ENCODE data around the gene NXF2.
"Not testable (repeated sequence)": the region's sequence is repeated elsewhere in the genome, so short reads cannot be mapped to it uniquely, and the experiment has no call there.

The NXF2 gene

DNA sequence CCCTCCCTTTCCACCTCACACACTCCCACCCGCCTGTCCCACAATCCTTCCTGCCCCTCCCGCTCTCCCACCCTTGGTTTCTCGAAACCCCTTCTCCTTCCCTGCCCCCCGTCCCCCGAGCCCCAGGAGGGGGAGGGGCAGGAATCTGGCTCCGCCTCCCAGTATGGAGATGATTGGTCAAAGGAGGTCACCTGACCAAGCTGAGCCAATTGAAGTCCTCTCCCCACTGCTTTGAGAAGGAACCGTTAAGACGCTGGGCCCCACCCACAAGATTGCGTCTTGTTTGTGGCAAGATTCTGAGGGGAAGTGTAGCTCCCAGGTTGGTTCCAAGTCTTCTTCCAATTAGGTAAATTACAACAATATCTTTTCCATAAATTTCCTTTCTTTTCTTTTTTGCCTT, at the start of gene NXF2:
Gene NXF2 (plus strand): TSS at position 275 of the 400 bp plus-strand sequence. CDS start 59,912 bp downstream, outside the sequence.
- not testable (repeated sequence) for H3K4me3 ChIP-seq (ENCODE audit: control insufficient read depth, low read depth, low read length)

DNA sequence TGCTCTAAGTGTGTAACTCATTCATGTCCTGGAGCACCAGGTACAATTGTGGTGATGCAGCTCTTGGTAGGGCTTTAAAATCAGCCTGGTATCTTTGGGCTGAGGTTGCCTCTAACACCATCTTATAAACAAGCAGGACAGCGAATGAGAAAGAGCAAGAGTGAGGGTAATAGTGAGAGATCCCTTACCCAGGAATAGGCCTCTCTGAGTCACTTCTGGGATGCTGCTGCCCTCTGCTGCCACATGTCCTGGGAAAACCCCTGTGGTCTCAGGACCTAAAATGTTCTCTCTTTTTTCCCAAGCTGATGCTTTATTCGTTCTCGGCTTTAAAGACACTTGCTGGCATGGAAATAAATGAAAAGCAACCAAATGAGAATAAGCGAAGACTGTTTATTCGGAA, 39.0 kb upstream of the NXF2 start:
- not testable (repeated sequence) for H3K4me3 ChIP-seq (ENCODE audit: control insufficient read depth, low read depth, low read length); DNase-seq (ENCODE audit: low read depth)

More for the DNA sequence above, at the start of gene NXF2:
- DNase-seq (ENCODE audit: low read depth), result not testable (repeated sequence)

GRCh38 chrX:102214986-102215385, 32.0 kb upstream of the NXF2 start, which contains the start of gene TCP11X1:
TCP11X1 (plus strand) TSS chrX:102215301.
- not testable (repeated sequence) for H3K4me3 ChIP-seq (ENCODE audit: control insufficient read depth, low read depth, low read length); DNase-seq (ENCODE audit: low read depth)

- not testable (repeated sequence) for H3K4me3 ChIP-seq (ENCODE audit: control insufficient read depth, low read depth, low read length); DNase-seq (ENCODE audit: low read depth)
Observed at GRCh38 chrX:102216497-102216896, 30.5 kb upstream of the NXF2 start.

- not testable (repeated sequence) for DNase-seq (ENCODE audit: low read depth); H3K4me3 ChIP-seq (ENCODE audit: control insufficient read depth, low read depth, low read length)
Observed at GRCh38 chrX:102235678-102236077, 11.3 kb upstream of the NXF2 start.

- DNase-seq (ENCODE audit: low read depth); H3K4me3 ChIP-seq (ENCODE audit: control insufficient read depth, low read depth, low read length): not testable (repeated sequence)
Observed at GRCh38 chrX:102240265-102240664, 6.7 kb upstream of the NXF2 start.

DNA sequence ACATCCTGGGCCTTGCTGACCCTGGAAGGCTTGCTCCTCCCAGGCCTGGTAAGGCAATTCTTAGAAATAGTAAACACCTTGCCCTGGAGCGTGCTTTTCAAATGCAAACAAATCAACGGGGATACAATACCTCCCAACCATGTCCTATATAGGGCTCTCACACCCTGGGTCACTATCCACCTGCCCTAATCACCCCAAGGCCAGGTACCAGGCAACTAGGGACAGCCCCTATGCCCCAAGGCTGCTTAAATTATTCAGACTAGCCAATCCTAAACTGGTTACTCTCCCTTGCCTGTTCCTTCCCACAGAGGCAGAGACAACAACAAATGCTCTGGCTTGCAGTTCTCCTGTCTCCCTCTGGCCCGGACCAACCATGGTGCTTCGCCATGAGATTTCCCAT, 25.3 kb downstream of the NXF2 start:
- not testable (repeated sequence) for H3K4me3 ChIP-seq (ENCODE audit: control insufficient read depth, low read depth, low read length); DNase-seq (ENCODE audit: low read depth)

DNA sequence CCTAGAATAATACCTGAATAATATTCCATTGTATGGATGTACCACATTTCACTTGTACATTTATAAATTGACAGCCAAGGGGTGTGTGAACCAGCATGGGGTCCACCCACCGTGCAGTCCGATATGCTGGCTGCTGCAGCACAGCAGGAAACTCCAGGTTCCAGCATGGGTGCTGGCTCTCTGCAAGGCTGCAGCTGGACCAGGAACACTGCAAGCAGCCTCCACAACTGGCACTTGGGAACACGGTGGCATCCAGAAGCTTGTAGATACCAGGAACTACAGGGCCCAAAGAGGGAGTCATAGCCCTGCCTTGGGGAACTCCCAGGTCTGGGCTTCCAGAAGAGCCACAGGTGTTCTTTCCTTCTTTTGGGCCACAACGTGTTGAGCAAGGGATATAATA, 91.2 kb downstream of the NXF2 start:
- DNase-seq (ENCODE audit: low read depth), result no peak
- TF ChIP-seq CTCF (conservative IDR thresholded peaks at IDR 0.05; ENCODE audit: control insufficient read depth, insufficient read depth, low read depth, low read length), result no peak
- no peak overlapping the region for H3K4me3 ChIP-seq (ENCODE audit: control insufficient read depth, low read depth, low read length)

DNA sequence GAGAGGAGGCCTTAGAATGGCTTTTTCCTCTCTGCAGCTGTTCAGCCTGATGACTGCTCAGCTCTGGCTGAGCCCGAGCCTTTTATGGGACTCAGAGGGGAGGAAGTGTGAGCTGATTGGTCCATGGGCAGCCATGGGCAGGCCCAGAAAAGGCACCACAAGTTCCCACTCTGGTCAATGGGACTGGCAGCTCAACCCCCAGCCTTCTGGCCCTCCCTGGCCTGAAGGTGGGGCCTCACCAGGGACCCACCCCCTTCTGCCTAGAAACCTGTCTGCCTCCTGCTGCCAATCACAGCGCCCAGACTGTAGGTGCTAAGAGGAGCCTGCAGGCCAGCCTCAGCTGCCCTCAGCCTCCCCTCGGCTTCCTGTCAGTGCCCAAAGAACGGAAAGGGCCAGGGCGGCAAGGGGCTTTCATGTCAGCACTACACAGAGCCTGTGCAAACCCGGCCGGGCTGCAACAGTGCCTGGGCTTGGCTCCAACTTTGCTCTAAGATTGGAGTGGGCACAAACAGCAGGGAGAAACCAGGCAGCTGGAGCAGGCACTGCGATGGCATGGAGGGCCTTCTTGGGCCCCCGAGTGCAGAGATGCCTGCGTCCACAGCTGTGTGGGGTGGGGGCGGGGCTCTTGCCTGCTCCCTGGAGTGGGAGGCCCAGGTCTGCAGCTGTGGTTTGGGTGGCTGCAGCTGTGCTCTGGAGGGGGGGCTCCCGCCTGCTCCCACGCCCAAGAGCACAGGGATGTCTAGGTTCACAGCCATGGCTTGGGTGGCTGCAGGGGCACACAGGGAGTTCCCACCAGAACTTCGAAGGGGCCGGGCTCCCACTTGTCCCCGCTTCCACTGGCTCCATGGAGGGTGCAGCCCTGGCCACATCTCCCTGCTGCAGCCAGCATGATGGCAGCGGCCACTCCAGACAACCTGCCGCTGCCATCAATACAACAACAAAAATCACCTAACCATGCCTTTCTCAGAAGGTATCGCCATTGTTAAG, 92.6 kb downstream of the NXF2 start:
- no peak overlapping the region for H3K4me3 ChIP-seq (ENCODE audit: control insufficient read depth, low read depth, low read length)
- no peak for TF ChIP-seq CTCF (conservative IDR thresholded peaks at IDR 0.05; ENCODE audit: control insufficient read depth, insufficient read depth, low read depth, low read length)
- no peak for DNase-seq (ENCODE audit: low read depth)

DNA sequence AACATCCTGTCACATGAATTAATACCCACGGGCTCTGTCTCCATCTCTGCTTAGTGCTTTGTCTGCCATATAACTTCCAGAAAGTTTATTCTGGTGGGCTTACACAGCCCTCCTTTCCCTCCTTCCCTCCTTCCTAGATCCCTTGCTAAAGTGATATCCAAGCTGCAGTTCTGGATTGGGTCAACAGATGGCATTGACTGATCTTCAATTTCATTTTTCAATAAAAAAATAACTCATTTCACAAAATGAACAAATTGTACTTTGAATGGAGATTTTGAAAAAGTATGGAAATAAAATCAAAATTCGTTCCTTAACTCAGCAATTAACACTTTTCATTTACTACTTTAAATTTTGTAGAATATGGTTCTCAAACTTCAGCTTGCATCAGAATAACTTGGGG, 94.9 kb downstream of the NXF2 start:
- TF ChIP-seq CTCF (conservative IDR thresholded peaks at IDR 0.05; ENCODE audit: control insufficient read depth, insufficient read depth, low read depth, low read length), result peak; percentile 34
- no peak for DNase-seq (ENCODE audit: low read depth)
- no peak overlapping the region for H3K4me3 ChIP-seq (ENCODE audit: control insufficient read depth, low read depth, low read length)
